Thyroid gland (tissue), 4 donors: Measurements from ENCODE around the gene BZW1.

ENCODE experiments used
- POLR2A ChIP-seq, 2 donors: fragments of 450-650 bp; IDR thresholded peaks; one replicate each; pipeline ENCODE4 v1.6.1; 2017; ENCODE audit warnings: antibody characterized with exemption in 2 of 2, mild to moderate bottlenecking in 2 of 2, moderate library complexity in 1 of 2
- TF ChIP-seq, protein P1 (sequence below), 6 experiments: fragments of 200-600 bp in 3 of 6; fragments of 450-650 bp in 3 of 6; sonication (generic) in 3 of 6; IDR thresholded peaks; one replicate each; pipeline ENCODE4 v1.5.1; 2016 to 2019; ENCODE audit warnings: antibody characterized with exemption in 6 of 6, mild to moderate bottlenecking in 2 of 6, inconsistent platforms in 1 of 6, moderate library complexity in 1 of 6

DNA sequence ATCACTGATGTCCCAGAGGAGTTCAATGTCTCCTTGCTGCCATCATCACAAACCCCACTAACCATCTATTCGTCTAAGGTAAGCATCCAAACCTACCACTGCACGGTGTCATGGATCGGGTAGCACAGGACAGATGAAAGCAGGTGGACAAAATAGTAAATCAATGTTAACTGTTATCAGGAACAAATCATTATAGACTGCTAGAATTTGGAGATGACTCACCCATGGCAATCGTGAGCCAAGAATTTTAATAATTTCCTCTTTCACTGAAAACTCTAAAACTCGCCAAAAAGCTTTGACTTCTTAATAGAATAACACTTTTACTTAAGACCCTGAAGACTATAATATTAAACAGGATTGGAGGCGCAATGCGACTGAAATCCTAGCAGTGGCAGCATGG lies 33.7 kb upstream of the BZW1 start:
- TF ChIP-seq POLR2A (IDR thresholded peaks at IDR 0.05): no peak
- TF ChIP-seq, protein P1, sequence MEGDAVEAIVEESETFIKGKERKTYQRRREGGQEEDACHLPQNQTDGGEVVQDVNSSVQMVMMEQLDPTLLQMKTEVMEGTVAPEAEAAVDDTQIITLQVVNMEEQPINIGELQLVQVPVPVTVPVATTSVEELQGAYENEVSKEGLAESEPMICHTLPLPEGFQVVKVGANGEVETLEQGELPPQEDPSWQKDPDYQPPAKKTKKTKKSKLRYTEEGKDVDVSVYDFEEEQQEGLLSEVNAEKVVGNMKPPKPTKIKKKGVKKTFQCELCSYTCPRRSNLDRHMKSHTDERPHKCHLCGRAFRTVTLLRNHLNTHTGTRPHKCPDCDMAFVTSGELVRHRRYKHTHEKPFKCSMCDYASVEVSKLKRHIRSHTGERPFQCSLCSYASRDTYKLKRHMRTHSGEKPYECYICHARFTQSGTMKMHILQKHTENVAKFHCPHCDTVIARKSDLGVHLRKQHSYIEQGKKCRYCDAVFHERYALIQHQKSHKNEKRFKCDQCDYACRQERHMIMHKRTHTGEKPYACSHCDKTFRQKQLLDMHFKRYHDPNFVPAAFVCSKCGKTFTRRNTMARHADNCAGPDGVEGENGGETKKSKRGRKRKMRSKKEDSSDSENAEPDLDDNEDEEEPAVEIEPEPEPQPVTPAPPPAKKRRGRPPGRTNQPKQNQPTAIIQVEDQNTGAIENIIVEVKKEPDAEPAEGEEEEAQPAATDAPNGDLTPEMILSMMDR (IDR thresholded peaks at IDR 0.05): no peak
